WERI-Rb-1 (cell line): ENCODE data around the gene PSMD5.

Experiments used
- DNase-seq: peaks from one replicate; pipeline ENCODE4 v3.0.0-alpha.2; 2020
- H3K27ac ChIP-seq: fragments of 250-450 bp; sonication (Bioruptor Pico); 2 replicates; pipeline ENCODE4 v1.5.1; 2020; ENCODE audit warnings: mild to moderate bottlenecking, moderate library complexity
- H3K27me3 ChIP-seq: fragments of 250-450 bp; sonication (Bioruptor Pico); 2 replicates; pipeline ENCODE4 v1.5.1; 2021; ENCODE audit warnings: mild to moderate bottlenecking, low read depth, moderate library complexity; ENCODE audit not compliant: insufficient read depth, severe bottlenecking
- H3K36me3 ChIP-seq: fragments of 250-450 bp; sonication (Bioruptor Pico); 2 replicates; pipeline ENCODE4 v1.5.1; 2020; ENCODE audit warnings: mild to moderate bottlenecking, moderate library complexity
- H3K4me3 ChIP-seq: 2 replicates; pipeline ENCODE4 v1.5.1; 2011; ENCODE audit warnings: low read depth, mild to moderate bottlenecking, control low read depth, low read length
- H3K9me3 ChIP-seq: fragments of 250-450 bp; sonication (Bioruptor Pico); 2 replicates; pipeline ENCODE4 v1.5.1; 2021; ENCODE audit warnings: mild to moderate bottlenecking, moderate library complexity; ENCODE audit not compliant: severe bottlenecking
- CTCF ChIP-seq: IDR thresholded peaks from 2 replicates; pipeline ENCODE4 v1.5.1; 2011; ENCODE audit warnings: low read depth, mild to moderate bottlenecking, control low read depth, inconsistent platforms, low read length

PSMD5 gene

GRCh38 chr9:120842685-120843485 lies at the start of gene PSMD5:
TSS of gene PSMD5 (minus strand) at chr9:120842922. CDS start at chr9:120842909, 13 bp downstream.
- Histone ChIP-seq H3K9me3 (no peaks in the 10 kb centered on the region), H3K36me3 (no peaks in the 10 kb centered on the region), H3K4me3 (no peak within 1 kb of the TSS), H3K27me3 (no peaks in the 10 kb centered on the region), H3K27ac (no peak within 1 kb of the TSS)
- no peak for TF ChIP-seq CTCF
- DNase-seq: no peak

- no peak for DNase-seq
- Histone ChIP-seq H3K36me3 (no peaks in the 10 kb centered on the region), H3K27ac (no peak overlapping the region), H3K9me3 (no peaks in the 10 kb centered on the region), H3K27me3 (no peaks in the 10 kb centered on the region), H3K4me3 (no peak overlapping the region)
- no peak for TF ChIP-seq CTCF
Measured at GRCh38 chr9:120891884-120892747, 49.4 kb upstream of the PSMD5 start.

GRCh38 chr9:120891245-120891883 lies 48.6 kb upstream of the PSMD5 start:
- no peak overlapping the region for H3K27ac ChIP-seq
- no peaks in the 10 kb centered on the region for H3K9me3 ChIP-seq
- H3K4me3 ChIP-seq: no peak overlapping the region
- TF ChIP-seq CTCF: no peak
- no peaks in the 10 kb centered on the region for H3K27me3 ChIP-seq
- no peaks in the 10 kb centered on the region for H3K36me3 ChIP-seq
- DNase-seq: no peak

- TF ChIP-seq CTCF: no peak
- H3K27me3 ChIP-seq: no peaks in the 10 kb centered on the region
- no peak overlapping the region for H3K4me3 ChIP-seq
- H3K36me3 ChIP-seq: no peaks in the 10 kb centered on the region
- no peak overlapping the region for H3K27ac ChIP-seq
- DNase-seq: no peak
- no peaks in the 10 kb centered on the region for H3K9me3 ChIP-seq
Measured at GRCh38 chr9:120890320-120891244, 47.9 kb upstream of the PSMD5 start.

GRCh38 chr9:120889606-120890271 lies 47.0 kb upstream of the PSMD5 start:
- H3K27ac ChIP-seq: no peak overlapping the region
- H3K9me3 ChIP-seq: no peaks in the 10 kb centered on the region
- no peak for DNase-seq
- no peaks in the 10 kb centered on the region for H3K27me3 ChIP-seq
- H3K36me3 ChIP-seq: no peaks in the 10 kb centered on the region
- no peak for TF ChIP-seq CTCF
- H3K4me3 ChIP-seq: no peak overlapping the region
